Dendritic cell treated with granulocyte-macrophage colony-stimulating factor and Interleukin-4, amounts not matched to agents 40 ng/mL and 50 ng/mL, for 4 days (primary cell): Measurements from ENCODE around the gene DDX41.
A peak's percentile ranks its signal among the peaks of the same experiment; 100 is the strongest.

Source experiments
- H3K27ac Mint-ChIP-seq: one replicate; pipeline ENCODE4 v1.8.0; 2022; ENCODE audit warnings: mild to moderate bottlenecking, mixed read lengths
- H3K27me3 Mint-ChIP-seq: one replicate; pipeline ENCODE4 v1.8.0; 2022; ENCODE audit warnings: mild to moderate bottlenecking, mixed read lengths
- H3K36me3 Mint-ChIP-seq: one replicate; pipeline ENCODE4 v1.8.0; 2022; ENCODE audit warnings: low read depth, mixed read lengths
- H3K4me1 Mint-ChIP-seq: one replicate; pipeline ENCODE4 v1.8.0; 2022; ENCODE audit warnings: low read depth, mixed read lengths
- H3K4me3 Mint-ChIP-seq: one replicate; pipeline ENCODE4 v1.8.0; 2022; ENCODE audit warnings: mild to moderate bottlenecking, moderate library complexity, mixed read lengths
- H3K9me3 Mint-ChIP-seq: one replicate; pipeline ENCODE4 v1.8.0; 2022; ENCODE audit warnings: mixed read lengths
- intact Hi-C: fragments of 100-400 bp; cut with micrococcal nuclease; formaldehyde crosslinking; loops from one replicate; pipeline ENCODE4 v1.15.0; 2022

Gene DDX41

DNA sequence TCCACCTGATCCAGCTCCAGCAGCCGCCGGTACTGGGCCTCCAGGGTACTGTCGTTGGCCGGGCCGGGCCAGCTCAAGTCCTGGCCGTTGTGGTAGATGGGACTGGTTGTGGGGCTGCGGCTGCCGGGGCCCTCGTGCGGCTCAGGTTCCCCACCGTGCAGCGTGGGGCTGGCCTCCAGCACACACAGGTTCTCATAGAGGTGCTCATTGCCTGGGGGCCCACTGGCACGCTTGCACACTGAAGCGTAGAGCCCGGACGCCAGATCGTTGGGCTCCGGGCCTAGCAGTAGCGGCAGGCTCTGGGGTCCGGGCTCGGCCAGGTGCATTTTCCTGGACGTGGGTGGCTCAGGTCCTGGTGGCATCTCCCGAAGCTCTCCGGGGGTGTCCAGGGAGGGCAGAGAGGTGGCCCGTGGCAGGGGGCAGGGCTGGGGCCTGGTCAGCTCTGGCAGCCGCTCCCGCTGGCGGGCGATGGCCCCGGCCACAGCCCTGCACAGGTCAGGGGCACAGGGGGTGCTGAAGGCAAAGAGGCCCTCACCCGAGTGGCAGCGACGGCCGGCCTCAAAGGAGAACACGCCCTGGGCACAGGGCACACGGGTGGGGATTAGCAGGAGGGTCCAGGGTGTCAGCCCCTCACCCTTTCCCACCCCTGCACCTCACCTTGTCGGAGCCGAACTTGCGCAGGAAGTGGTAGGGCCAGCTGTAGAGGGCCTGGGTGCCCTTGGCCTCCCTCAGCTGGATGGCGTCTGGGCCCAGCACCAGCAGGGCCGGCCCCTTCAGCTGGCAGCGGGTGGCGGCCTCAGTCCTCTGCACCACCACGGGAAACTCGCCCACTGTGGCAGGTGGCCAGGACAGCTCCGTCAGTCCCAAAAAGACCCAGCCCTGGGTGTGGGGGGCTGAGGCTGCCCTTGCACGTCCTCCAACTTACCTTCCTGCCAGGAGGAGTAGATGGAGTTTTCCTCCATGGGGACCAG, 12.4 kb downstream of the DDX41 start:
- Mint-ChIP-seq H3K27me3 (peaks cover 17% of the 10 kb centered on the region), H3K9me3 (no peaks in the 10 kb centered on the region), H3K4me3 (no peak overlapping the region), H3K27ac (no peak overlapping the region), H3K36me3 (peaks cover 63% of the 10 kb centered on the region), H3K4me1 (peaks cover 75% of the 10 kb centered on the region)
- intact Hi-C loops = loop anchor here (5.0 kb wide), 1 partner anchor 102 kb away; the partner anchor contains the start of gene PFN3

DNA sequence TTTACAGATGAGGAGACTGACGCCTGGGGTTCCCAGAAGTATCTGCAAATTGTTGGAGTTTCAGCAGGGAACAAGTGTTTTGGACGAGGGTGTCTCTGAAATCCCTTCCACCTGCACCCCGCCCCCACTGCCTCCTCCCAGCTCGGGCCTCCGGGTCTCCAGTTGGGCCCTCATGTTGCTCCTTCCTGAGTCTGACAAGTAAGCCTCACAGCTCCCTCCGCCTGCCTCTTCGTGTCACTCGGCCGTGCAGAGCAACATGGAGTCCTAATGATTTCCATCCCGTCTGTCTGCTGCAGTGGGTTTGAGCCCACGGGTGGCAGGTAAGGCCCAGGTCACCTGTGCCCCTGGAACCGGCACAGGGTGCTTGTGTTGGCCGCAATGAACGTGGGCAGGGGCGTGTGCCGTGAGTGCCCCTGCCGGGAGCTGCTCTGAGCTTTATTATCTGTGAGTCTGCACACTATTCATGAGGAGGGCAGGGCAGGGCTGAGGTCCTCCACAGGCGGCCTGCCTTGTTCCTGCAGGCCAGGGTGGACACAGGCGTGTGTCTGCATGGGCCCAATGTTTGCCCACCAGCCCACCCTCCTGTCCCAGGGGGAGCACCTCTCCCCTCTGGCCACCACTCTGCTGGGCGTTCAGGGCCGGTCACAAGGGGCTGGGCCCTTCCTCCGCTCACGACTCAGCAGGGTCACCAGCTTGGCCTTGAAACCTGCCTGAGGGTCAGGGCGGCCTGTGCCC, 13.2 kb downstream of the DDX41 start:
- no peak overlapping the region for H3K27ac Mint-ChIP-seq
- H3K4me1 Mint-ChIP-seq = peaks cover 72% of the 10 kb centered on the region
- no peaks in the 10 kb centered on the region for H3K9me3 Mint-ChIP-seq
- intact Hi-C loops = no loop called here
- no peak overlapping the region for H3K4me3 Mint-ChIP-seq
- H3K27me3 Mint-ChIP-seq = peaks cover 25% of the 10 kb centered on the region
- H3K36me3 Mint-ChIP-seq = peaks cover 54% of the 10 kb centered on the region

DNA sequence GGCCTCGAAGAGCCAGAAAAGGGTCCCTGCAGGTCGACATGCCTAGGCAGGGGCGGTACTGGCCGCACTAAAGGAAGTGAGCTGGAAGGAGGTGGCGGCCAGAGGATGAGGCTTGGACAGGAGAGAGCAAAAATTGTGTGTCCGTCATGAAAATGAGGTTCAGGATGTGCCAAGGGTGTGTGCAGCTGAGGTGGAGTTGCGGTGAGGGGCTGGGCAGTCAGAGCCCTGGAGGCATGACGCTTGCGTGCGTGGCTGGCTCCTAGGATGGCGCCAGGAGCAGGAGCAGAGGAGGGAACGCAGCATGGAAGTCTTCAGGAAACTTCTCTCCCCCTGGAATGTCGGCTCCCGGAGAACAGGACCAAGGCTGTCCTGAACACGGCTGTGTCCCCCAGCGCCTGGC, 13.9 kb downstream of the DDX41 start:
- intact Hi-C loops = no loop called here
- peaks cover 31% of the 10 kb centered on the region for H3K27me3 Mint-ChIP-seq
- H3K9me3 Mint-ChIP-seq = no peaks in the 10 kb centered on the region
- H3K27ac Mint-ChIP-seq = peak overlapping the region; percentile 0
- H3K4me1 Mint-ChIP-seq = peaks cover 76% of the 10 kb centered on the region
- no peak overlapping the region for H3K4me3 Mint-ChIP-seq
- peaks cover 51% of the 10 kb centered on the region for H3K36me3 Mint-ChIP-seq

DNA sequence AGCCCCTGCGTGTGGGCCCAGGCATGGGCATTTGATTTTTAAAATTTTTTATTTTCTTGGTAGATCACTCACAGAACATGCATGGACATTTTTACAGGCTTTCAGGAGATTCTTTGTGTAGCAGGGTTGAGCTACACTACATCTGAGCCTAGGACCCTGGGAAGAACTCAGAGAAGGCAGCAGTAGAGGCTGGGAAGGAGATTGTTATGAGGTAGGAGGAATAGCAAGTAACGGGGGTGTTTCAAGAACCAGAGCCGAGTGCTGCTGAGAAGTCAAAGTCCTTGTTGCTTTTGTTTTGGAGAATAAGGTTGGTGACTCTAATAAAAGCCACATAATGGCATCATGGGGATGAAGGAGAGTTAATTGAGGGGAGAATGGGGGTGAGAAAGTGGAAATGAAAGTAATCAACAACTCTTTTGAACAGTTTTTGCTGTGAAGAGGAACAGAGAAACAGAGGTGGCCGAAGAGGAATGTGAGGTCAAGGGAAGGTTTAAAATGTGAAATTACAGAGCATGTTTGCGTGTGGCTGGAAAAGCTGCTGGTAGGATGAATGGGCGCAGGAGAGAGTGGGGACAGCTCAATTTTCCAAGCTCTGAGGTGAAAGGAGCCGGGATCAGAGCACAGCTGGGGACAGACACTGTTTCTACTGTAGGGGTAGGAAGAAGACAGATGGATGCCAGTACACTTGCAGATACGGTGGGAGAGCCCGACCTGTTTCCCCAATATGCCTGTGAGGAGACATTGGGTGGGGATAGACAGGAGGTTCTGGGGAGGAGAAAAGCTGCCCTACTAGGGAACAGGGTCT, 14.7 kb downstream of the DDX41 start:
- peaks cover 71% of the 10 kb centered on the region for H3K4me1 Mint-ChIP-seq
- peaks cover 43% of the 10 kb centered on the region for H3K36me3 Mint-ChIP-seq
- no peaks in the 10 kb centered on the region for H3K9me3 Mint-ChIP-seq
- peak overlapping the region; percentile 0 for H3K27ac Mint-ChIP-seq
- intact Hi-C loops = no loop called here
- H3K4me3 Mint-ChIP-seq = no peak overlapping the region
- H3K27me3 Mint-ChIP-seq = peaks cover 34% of the 10 kb centered on the region

DNA sequence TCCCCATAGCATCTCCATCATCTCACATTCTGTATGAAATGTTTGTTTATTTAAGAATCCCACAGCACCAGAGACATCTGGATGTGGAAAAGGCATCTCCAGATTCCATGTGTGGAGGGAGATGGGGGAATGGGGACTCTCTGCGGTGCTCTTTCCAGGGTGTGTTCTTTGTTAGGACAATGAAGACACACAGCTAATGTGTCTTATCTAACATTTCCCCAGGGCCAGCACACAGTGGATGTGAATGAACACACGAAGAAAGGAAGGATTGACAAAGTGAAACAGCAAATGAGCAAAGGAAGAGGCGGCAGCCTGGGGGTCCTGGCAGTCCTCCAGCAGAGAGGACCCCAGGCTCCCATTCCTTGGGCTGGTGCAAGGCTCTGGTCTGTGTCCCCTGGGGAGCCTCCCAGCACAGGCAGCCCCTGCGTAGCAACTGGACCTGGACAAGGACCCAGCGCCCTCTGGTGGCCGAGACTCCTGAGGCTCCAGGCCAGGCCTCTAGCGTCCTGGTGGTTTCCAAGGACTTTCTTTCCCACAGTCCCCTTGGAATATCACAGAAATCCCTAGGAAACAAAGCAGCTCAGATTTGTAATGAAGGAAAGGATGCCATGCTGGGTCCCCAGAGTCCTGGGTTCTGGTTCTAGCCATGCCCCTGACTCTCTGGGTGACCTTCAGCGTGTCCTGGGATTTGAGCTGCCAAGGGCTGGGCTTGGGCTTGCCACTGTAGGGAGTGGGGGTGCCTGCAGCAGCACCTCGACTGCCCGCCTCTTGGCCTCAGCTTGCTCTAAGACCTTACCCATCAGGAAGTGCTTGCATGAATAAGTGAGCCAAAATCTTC, 15.9 kb downstream of the DDX41 start:
- H3K27ac Mint-ChIP-seq = no peak overlapping the region

DNA sequence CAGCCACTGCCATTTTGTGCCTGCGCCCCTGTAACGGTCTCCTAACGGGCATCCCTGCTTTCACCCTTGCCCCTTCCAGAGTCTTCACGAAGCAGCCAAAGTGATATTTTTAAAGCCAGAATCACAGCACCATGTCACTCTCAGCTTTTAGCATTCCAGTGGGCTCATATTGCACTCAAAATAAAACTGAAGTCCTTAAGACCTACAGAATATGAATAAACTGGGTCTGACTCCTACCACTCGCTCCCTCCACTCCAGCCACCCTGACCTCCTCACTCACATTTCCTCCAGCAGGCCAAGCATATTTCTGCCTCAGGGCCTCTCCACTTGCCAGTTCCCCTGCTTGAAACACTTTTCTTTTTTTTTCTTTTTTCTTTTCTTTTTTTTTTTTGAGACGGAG, 16.9 kb downstream of the DDX41 start:
- Mint-ChIP-seq H3K4me1 (peaks cover 80% of the 10 kb centered on the region), H3K9me3 (no peaks in the 10 kb centered on the region), H3K36me3 (peaks cover 27% of the 10 kb centered on the region), H3K27me3 (peaks cover 34% of the 10 kb centered on the region), H3K4me3 (no peak overlapping the region), H3K27ac (no peak overlapping the region)
- intact Hi-C loops = loop anchor here (5.0 to 10.0 kb wide), 3 partner anchors 43 to 185 kb away; partner anchors contain the start of gene MXD3

More for the DNA sequence above, 15.9 kb downstream of the DDX41 start:
- Mint-ChIP-seq H3K27me3 (peaks cover 34% of the 10 kb centered on the region), H3K9me3 (no peaks in the 10 kb centered on the region), H3K4me1 (peaks cover 75% of the 10 kb centered on the region), H3K36me3 (peaks cover 38% of the 10 kb centered on the region), H3K4me3 (peak overlapping the region; percentile 37)
- intact Hi-C loops = no loop called here

DNA sequence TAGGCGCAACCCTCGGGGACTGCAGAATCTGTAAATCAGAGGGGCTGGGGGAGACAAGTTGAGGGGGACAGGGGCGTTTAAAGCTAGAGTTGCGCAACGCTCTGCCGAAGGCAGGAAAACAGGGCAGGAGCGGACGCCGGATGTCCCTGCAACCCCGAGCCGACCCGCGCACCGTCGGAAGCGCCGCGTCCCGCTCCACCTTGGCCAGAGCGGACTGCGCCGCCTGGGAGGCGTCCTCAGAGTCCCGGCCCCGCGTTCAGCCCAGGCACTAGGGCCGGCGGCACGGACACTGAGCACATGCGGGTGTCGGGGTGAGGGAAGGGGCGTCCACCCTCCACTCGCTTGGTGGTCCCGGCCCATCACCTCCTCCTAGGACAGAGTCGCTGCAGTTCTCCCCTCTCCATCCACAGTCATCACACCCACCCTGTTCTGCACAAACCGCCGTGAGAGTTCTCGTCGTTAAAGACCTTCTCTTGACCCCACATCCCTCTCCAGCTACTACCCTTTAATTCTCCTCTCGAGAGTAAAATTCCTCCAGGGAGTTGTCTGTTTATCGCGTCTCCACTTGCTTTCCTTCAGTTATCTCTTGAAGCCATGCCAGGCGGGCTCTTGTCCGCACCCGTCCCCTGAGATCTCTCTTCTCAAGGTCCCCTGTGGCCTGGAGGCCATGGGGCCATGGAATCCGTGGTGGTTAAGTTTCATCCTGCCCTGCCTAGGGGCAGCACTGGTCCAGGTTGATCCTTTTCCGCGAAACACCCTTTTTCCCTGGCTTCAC, 18.6 kb downstream of the DDX41 start:
- intact Hi-C loops = loop anchor here (5.0 to 10.0 kb wide), 3 partner anchors 41 to 183 kb away; partner anchors contain the start of gene MXD3
- H3K27ac Mint-ChIP-seq = peak overlapping the region; percentile 73

DNA sequence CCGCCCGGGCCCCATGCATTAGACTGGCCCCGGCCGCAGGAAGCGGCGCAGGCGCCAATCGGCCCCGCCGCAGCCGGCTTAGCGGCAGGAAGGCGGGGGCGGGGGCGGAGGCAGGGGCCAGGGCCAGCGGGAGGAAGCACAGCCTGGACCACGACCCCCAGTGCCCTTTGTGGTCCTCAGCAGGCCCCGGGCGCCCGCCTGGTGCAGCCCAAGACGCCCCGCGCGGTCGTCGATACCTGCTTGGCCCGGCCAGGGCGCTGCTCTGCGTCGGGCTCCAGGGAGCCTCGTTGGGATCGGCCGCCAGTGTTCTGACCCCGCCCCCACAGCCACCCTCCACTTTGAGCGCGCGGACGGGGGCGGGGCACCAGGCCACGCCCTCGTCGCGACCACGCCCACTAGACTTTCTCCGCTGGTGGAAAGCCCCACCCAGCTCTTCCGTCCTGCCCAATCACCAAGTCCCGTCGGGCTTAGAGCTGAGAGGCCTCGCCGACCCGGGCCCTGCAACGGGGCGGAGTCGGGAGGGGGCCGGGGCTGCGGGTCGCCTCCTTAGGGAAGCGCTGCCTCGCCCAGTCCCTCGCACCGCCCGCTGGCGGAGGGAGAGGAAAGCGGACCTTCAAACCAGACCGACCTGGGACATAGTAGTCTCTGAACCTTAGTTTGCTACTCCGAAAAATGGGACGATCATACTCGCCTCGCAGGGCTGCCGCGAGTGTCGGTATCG, 19.3 kb downstream of the DDX41 start, which contains the start of gene PDLIM7:
Gene PDLIM7, minus strand, starts transcription at position 313 of the 721 bp plus-strand sequence. CDS start 1,092 bp downstream, outside the sequence.
- Mint-ChIP-seq H3K9me3 (no peaks in the 10 kb centered on the region), H3K27me3 (peaks cover 31% of the 10 kb centered on the region), H3K4me1 (peaks cover 82% of the 10 kb centered on the region), H3K27ac (peak within 1 kb of the TSS; percentile 73), H3K4me3 (peak within 1 kb of the TSS; percentile 77), H3K36me3 (peaks cover 13% of the 10 kb centered on the region)
- intact Hi-C loops = loop anchor here (1.0 to 10.0 kb wide), 4 partner anchors 20 to 183 kb away; partner anchors contain the start of gene MXD3

More for the DNA sequence above, 18.6 kb downstream of the DDX41 start:
- Mint-ChIP-seq H3K4me1 (peaks cover 82% of the 10 kb centered on the region), H3K36me3 (peaks cover 13% of the 10 kb centered on the region), H3K27me3 (peaks cover 34% of the 10 kb centered on the region), H3K4me3 (peak overlapping the region; percentile 77), H3K9me3 (no peaks in the 10 kb centered on the region)

DNA sequence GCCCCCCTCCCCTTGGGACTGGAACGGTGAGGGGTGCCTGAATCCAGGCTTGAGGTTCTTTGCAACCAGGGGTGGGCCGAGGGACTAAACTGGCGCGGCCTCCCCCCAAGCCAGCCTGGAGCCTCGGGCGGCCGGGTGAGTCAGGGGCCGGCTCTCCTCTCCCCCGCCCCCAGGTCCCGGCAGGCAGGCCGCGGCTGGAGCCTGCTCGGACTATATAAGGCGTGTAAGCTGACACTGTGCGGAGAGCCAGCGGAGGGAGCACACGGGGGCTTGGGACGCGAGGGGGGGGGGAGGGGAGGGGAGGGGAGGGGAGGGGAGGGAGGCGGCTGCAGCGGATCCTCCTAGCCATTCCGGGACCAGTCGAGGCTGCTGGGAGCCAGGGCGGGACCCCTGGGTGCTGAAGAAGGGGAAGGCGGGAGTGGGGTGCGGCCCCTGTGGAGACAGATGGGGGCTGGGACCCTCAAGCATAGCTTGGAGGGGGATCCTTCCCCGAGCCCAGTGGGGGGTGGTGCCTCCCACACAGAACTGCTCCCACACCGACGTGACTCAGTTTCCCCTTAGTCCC, 20.0 kb downstream of the DDX41 start:
- peaks cover 82% of the 10 kb centered on the region for H3K4me1 Mint-ChIP-seq
- peaks cover 31% of the 10 kb centered on the region for H3K27me3 Mint-ChIP-seq
- intact Hi-C loops = loop anchor here (1.0 to 10.0 kb wide), 4 partner anchors 20 to 182 kb away; partner anchors contain the start of gene MXD3
- peak overlapping the region; percentile 73 for H3K27ac Mint-ChIP-seq
- H3K36me3 Mint-ChIP-seq = peaks cover 16% of the 10 kb centered on the region
- no peaks in the 10 kb centered on the region for H3K9me3 Mint-ChIP-seq
- H3K4me3 Mint-ChIP-seq = peak overlapping the region; percentile 77

DNA sequence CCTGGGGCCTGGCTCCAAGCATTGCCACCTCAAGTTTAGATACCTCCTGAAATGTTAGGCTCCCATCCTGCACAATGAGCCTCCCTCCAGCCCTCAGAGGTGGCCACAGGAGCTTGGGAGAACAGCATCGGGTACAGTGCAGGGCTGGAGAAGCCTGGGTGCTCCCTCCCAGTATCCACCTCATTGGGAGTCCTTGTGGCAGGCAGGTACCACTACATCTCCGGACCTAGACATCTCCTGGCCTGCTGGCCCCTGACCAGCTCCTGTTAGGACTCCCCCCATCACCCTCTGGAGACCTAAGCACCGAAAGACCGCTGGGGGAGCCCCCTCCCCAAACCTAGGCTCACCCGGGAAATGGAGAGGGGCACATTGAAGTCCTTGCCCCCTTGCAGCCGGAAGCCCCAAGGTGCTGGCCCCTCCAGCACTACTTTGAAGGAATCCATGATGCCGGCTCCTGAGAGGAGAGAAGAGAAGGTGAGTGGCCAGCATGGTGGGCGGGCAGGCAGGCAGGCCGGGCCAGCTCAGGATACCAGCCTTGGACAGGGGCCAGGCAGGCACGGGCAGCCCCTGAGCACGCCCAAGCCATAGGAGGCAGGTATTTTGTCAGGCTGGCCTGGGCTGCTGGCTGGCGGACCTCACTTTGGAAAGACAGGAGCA, 20.6 kb downstream of the DDX41 start:
- intact Hi-C loops = loop anchor here (5.0 to 10.0 kb wide), 3 partner anchors 39 to 181 kb away; partner anchors contain the start of gene MXD3

More for the DNA sequence above, 20.6 kb downstream of the DDX41 start:
- H3K4me1 Mint-ChIP-seq = peaks cover 78% of the 10 kb centered on the region
- H3K9me3 Mint-ChIP-seq = no peaks in the 10 kb centered on the region
- H3K27ac Mint-ChIP-seq = peak overlapping the region; percentile 73
- H3K36me3 Mint-ChIP-seq = peaks cover 22% of the 10 kb centered on the region
- peaks cover 32% of the 10 kb centered on the region for H3K27me3 Mint-ChIP-seq
- peak overlapping the region; percentile 77 for H3K4me3 Mint-ChIP-seq
